Right hindlimb (tissue), 1 donor: ENCODE results near the gene RAC3.

Experiments
- DNase-seq: peaks from one replicate; pipeline ENCODE4 v3.0.0-alpha.2; 2018

Gene RAC3

DNA sequence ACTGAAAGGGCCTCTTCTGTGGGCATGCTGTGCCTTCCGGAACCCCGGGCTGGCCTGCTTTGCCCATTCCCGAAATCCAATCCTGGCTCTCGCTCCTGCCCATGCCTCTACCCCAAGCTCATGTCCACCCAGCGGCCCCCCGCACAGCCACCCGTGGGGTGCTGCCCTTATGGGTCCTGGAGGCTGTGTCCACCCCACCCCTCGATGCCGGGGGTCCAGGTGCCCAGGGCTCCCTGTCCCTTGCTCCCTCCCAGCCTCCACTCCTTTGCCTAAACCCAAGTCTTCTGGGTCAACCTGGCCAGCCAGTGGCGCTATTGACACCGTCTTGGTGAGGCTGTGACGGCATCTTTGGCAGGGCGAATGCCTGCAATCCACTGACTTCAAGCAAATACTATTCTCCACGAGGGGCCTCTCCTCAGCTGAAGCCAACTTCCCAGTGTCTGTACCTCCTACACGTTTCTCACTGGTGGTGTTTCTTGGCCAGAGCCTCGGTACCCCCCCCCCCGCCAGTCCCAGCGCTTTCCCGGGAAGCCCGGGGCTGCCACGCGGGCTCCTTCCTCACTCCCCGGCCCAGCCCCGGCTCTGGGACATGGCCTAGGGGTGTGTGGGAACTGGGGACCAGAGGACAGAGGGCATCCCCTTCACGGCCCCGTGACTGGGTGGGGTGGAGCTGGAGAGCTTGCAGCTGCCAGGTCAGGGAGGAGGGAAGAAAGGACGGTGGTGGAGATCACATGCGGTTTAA lies 46.3 kb downstream of the RAC3 start:
- DNase-seq, result peak; percentile 65

DNA sequence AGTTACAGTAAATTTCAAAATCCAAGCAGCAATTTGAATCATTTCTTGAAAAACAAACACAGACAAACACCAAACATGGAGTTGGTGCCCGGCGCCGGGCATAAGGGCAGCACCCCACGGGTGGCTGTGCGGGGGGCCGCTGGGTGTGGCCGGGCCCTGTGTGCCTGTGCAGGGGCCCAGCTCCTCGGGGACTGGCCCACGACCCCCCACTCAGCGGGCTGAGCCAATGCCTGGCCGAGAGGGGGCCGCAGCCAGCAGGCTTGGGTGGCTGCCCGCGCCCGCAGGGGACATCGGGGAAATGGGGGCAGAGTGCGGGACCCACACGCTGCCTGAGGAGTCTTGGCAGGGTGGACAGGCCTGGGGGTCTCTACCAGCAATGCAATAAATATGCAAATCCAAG lies 47.0 kb downstream of the RAC3 start:
- DNase-seq, result no peak

DNA sequence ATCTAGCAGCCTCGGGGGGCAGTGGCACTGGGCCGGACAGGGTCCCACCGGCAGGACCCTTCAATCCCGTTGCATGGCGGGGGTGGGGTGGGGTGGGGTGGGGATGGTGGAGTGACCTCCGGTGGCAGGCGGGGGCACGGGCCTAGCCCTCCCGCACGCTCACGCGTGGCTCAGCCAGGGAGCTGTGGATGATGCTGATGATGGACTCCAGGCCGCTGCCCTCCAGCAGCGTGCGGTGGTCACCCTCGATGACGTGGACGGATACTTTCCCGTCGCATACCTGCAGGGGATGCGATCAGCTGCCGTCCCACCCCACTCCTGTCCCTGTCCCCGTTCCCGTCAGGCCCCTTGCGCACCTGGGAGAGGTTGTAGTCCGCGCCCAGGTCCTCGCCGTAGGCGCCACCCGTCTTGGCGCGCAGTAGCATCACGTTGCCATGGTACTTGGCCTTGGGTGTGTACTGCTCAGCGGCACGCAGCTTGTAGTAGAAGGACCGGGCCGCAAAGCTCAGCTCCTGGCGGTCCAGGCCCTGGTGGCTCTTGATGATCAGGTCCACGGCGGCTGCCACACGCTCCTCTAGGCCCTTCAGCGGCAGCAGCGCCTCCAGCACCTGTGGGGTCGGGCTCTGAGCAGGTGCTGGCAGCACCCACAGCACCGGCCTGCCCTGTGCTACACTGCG lies 47.7 kb downstream of the RAC3 start:
- no peak for DNase-seq

DNA sequence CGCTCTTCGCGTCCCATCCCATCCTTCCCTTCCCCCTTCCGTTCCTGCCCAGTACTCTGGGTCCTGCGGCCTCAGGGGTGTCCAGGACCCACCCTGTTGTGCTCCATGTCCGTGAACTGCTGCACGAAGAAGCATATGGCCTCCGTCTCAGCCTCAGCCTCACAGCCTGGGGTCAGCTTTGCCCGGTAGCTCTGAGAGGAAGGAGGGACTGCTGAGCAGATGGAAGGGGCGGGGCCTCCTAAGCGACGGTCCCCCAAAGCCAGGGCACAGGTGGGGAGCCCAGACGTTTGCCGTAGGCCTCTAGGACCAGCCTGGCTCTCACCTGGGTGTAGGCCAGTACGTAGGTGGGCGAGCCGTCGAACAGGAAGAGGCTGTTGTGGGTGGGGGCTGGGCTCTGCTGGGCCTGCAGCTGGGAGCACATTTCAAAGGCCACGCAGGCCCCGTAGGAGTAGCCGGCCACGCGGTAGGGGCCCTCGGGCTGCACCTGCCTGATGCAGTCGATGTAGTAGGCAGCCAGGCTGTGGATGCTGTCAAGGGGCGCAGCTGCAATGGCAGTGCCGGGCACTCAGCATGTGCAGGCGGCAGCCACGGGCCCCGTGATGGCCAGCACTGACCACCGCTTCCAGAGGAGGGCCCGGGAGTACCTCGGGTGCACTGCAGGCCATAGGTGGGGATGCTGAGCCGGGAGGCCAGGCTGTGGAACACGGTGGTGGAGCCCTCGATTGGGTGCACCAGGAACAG lies 48.7 kb downstream of the RAC3 start:
- DNase-seq, result no peak

DNA sequence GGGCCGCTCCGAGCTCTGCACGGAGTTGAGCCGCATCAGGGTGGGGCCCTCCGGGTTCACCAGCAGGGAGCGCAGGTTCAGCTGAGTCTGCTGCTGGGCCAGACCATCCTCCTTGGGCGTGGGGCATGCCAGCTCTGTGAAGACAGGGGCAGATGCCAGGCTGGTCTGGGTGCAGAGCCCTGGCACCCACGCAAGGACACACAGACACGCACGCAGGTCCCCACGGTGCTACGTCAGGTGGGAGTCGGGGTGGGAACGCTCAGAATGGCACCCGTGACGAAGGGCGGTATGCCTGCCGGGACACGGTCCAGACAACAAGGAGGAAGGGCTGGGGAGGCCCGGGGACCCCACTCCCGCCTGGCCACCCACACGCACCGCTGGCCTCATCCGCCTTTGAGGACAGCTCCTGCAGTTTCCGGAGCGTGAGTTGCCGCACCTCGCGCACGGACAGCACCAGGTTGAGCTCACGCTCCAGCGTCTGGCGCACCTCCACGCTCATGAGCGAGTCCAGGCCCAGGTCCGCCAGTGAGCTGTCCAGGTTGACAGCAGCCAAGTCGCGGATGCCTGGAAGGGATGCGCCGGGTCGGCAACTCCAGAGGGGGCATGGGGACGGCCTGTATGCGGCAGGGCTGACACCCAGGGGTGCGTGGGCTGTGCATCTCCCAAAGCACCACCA lies 49.4 kb downstream of the RAC3 start:
- DNase-seq, result no peak

DNA sequence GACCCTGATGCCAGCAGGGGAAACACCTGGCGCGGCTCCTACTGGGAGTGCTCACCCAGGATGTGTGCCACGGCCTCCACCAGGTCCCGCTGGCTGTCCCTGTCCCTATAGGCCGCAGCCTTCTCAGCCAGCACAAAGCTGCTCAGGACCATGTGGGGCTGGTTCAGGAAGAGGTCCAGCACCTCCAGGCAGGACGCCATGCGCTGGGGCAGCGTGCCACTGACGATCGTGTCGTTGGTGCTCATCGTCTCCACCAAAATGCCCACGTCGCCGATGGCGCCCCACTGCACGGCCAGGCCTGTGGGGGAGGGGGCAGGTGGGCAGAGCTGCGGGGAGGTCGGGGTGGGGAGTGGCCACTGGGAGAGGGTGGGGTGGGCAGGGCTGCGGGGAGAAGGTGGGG lies 50.1 kb downstream of the RAC3 start:
- no peak for DNase-seq

DNA sequence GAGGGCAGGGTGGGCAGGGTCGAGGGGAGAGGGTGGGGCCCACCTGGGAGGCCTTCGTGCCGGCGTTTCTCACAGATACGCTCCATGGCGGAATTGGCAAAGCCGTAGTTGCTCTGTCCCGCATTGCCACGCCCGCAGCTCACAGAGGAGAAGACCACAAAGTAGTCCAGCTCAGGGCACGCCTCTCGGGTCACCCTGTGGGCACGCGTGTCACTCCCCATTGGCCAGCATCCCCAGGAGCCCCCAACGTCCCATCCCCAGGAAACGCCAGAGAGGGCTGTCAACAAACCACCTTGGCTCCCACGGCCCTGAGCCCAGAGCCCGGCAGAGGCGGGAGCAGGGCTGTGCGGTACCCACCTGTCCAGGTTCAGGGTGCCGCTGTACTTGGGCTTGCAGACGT lies 50.5 kb downstream of the RAC3 start:
- no peak for DNase-seq

DNA sequence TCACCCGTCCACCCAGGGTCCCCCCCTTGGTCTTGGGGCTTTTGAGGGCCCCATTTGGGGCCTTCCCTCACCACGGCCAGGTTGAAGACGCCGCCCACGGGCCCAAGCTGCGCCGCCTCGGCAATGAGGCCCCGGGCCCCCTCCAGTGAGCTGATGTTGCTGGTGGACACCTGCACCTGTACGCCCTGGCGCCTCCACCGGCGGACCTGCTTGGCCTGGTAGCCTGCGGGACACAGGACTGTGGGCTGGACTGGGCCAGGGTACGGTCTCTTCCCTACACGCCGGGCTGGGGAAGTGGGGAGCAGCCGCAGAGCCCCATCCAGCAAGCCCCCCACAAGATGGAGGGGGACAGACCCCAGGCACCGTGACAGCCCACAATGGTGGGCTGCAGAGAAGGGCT lies 51.0 kb downstream of the RAC3 start:
- DNase-seq, result no peak

DNA sequence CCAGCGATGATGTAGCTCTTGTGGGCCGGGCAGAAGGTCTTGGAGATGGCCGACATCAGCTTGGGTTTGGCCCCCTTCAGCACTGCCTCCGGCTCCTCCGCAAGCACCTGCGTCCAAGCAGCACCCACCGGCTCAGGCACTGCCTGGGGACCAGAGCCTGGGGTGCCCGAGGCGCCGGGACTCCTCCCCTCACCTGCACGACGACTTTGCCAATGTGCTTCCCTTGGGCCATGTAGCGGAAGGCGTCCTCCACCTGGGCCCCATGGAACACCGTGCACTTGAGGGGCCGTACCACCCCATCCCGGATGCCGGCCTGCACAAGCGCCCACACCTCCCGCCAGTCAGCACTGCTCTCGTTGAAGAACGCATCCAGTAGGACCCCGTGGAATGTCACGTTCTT lies 51.5 kb downstream of the RAC3 start:
- DNase-seq, result no peak
